ENCODE measurements around the gene MCHR1. TPM values are rescaled to one million over a fixed set of nuclear protein-coding genes. Genes with fewer than 3 reads are reported as not detected.
A peak's percentile ranks its signal among the peaks of the same experiment; 100 is the strongest.
"Not testable (repeated sequence)": the region's sequence is repeated elsewhere in the genome, so short reads cannot be mapped to it uniquely, and the experiment has no call there.

MCHR1 gene
- total RNA-seq, 1 donor from 2014 or later = not detected

DNA sequence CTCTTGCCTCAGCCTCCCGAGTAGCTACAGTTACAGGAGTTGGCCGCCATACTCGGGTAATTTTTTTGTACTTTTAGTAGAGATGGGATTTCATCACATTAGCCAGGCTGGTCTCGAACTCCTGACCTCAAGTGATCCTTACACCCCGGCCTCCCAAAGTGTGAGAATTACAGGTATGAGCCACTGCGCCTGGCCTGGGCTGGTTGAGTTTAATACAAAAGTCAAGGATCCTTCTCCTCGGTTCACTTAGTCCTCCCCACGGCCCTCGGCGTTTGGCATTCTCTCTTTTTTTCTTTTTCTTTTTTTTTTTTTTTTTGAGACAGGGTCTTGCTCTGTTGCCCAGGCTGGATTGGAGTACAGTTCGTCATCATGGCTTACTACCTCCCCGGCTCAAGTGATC is 33.0 kb downstream of the MCHR1 start:
- intact Hi-C loops (cut with DNase I) = no loop called here
- Histone ChIP-seq H3K4me1 (peaks cover 34% of the 10 kb centered on the region), H3K9me3 (no peaks in the 10 kb centered on the region), H3K36me3 (no peaks in the 10 kb centered on the region), H3K27me3 (no peaks in the 10 kb centered on the region), H3K4me3 (no peak overlapping the region), H3K27ac (peak overlapping the region; percentile 64)
- no peak for DNase-seq (ENCODE audit: extremely low spot score in 2 of 2)
- TF ChIP-seq POLR2AphosphoS5 (IDR thresholded peaks at IDR 0.05; ENCODE audit: insufficient read depth in 1 of 2, low read depth in 1 of 2) (no peak), POLR2A (IDR thresholded peaks at IDR 0.05) (no peak)
- TF ChIP-seq, protein P1, sequence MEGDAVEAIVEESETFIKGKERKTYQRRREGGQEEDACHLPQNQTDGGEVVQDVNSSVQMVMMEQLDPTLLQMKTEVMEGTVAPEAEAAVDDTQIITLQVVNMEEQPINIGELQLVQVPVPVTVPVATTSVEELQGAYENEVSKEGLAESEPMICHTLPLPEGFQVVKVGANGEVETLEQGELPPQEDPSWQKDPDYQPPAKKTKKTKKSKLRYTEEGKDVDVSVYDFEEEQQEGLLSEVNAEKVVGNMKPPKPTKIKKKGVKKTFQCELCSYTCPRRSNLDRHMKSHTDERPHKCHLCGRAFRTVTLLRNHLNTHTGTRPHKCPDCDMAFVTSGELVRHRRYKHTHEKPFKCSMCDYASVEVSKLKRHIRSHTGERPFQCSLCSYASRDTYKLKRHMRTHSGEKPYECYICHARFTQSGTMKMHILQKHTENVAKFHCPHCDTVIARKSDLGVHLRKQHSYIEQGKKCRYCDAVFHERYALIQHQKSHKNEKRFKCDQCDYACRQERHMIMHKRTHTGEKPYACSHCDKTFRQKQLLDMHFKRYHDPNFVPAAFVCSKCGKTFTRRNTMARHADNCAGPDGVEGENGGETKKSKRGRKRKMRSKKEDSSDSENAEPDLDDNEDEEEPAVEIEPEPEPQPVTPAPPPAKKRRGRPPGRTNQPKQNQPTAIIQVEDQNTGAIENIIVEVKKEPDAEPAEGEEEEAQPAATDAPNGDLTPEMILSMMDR (IDR thresholded peaks at IDR 0.05) = no peak

- no peak overlapping the region for H3K4me3 ChIP-seq
- no peaks in the 10 kb centered on the region for H3K27me3 ChIP-seq
- no peaks in the 10 kb centered on the region for H3K36me3 ChIP-seq
- intact Hi-C loops (cut with DNase I) = no loop called here
- H3K27ac ChIP-seq = no peak overlapping the region
- DNase-seq (ENCODE audit: extremely low spot score in 2 of 2) = no peak
- H3K9me3 ChIP-seq = no peaks in the 10 kb centered on the region
- TF ChIP-seq, protein P1 (IDR thresholded peaks at IDR 0.05) = no peak
- TF ChIP-seq POLR2AphosphoS5 (IDR thresholded peaks at IDR 0.05; ENCODE audit: insufficient read depth in 1 of 2, low read depth in 1 of 2) = no peak
- no peak for TF ChIP-seq POLR2A (IDR thresholded peaks at IDR 0.05)
- peaks cover 32% of the 10 kb centered on the region for H3K4me1 ChIP-seq
Observed at GRCh38 chr22:40714499-40715337, 35.4 kb downstream of the MCHR1 start.

- intact Hi-C loops (cut with DNase I) = no loop called here
- Histone ChIP-seq H3K4me1 (peaks cover 21% of the 10 kb centered on the region), H3K36me3 (no peaks in the 10 kb centered on the region), H3K27me3 (no peaks in the 10 kb centered on the region), H3K9me3 (no peaks in the 10 kb centered on the region), H3K27ac (no peak overlapping the region), H3K4me3 (no peak overlapping the region)
- TF ChIP-seq, protein P1 (IDR thresholded peaks at IDR 0.05) = no peak
- TF ChIP-seq POLR2AphosphoS5 (IDR thresholded peaks at IDR 0.05; ENCODE audit: insufficient read depth in 1 of 2, low read depth in 1 of 2) (no peak), POLR2A (IDR thresholded peaks at IDR 0.05) (no peak)
- no peak for DNase-seq (ENCODE audit: extremely low spot score in 2 of 2)
Observed at GRCh38 chr22:40716116-40716515, 36.8 kb downstream of the MCHR1 start.

GRCh38 chr22:40717657-40718056 is 38.4 kb downstream of the MCHR1 start:
- H3K27me3 ChIP-seq; H3K4me3 ChIP-seq; DNase-seq (ENCODE audit: extremely low spot score in 2 of 2); intact Hi-C loops (cut with DNase I); H3K9me3 ChIP-seq; H3K36me3 ChIP-seq; H3K27ac ChIP-seq: not testable (repeated sequence)
- peaks cover 18% of the 10 kb centered on the region for H3K4me1 ChIP-seq

DNA sequence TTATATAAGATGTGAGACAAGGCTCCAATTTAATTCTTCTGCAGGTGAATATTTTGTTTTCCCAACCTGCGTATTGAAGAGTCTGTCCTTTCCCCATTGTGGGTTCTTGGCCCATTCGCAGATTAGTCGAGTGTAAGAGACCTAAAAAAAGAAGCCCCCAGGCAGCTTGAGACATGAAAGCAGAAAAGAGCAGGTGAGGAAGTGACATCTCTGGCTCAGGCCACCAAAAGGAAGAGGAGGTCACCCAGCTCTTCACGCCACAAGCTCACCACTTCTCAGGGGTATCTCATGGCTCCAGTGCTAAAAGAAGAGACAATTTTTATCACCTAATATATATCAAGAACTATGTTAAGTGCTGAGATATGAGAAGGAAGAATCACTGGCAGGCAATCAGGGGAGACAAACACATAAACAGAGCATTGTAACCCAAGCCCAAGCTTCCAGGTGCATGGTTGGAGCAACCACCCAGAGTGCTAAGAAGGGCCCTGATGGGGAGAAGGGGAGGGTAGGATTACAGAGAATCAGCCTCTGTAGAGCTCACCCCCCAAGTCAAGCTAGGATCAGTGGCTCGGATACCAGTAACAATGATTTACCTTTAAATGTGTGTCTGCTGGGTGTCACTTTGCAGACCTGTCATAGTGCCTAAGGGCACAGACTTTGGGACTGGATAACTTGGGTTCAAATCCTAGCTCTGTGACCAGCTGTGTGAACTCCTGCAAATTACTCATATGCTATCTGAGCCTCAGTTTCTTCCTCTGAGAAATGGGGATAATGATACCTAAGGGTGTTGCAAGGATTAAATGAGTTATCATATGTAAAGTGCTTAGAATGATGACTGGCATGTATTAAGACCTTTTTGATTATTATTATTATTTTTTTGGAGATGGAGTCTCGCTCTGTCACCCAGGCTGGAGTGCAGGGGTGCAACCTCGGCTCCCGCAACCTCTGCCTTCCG is 39.2 kb downstream of the MCHR1 start:
- no peaks in the 10 kb centered on the region for H3K27me3 ChIP-seq
- DNase-seq (ENCODE audit: extremely low spot score in 2 of 2) = no peak
- H3K36me3 ChIP-seq = no peaks in the 10 kb centered on the region
- H3K9me3 ChIP-seq = no peaks in the 10 kb centered on the region
- no peak overlapping the region for H3K27ac ChIP-seq
- peaks cover 18% of the 10 kb centered on the region for H3K4me1 ChIP-seq
- no peak for TF ChIP-seq POLR2A (IDR thresholded peaks at IDR 0.05)
- TF ChIP-seq, protein P1 (IDR thresholded peaks at IDR 0.05) = no peak
- no peak for TF ChIP-seq POLR2AphosphoS5 (IDR thresholded peaks at IDR 0.05; ENCODE audit: insufficient read depth in 1 of 2, low read depth in 1 of 2)
- H3K4me3 ChIP-seq = no peak overlapping the region
- intact Hi-C loops (cut with DNase I) = no loop called here
